ENCODE measurements around the gene C6orf141.

GRCh38 chr6:49557177-49557576 is 6.7 kb downstream of the C6orf141 start:
- TF ChIP-seq ZNF274 (IDR thresholded peaks at IDR 0.05; ENCODE audit: low read depth, low read length) = no peak
- no peak for TF ChIP-seq YY1 (IDR thresholded peaks at IDR 0.05; ENCODE audit: insufficient read depth, insufficient read length)

All from NT2/D1 (cell line).